GM21737 (cell line): ENCODE data around the gene ZDHHC7.

Experiments
- ATAC-seq: cut with Tn5 transposase; IDR thresholded peaks from one replicate; pipeline ENCODE4 v1.9.1; 2021; ENCODE audit warnings: mild to moderate bottlenecking, moderate library complexity; ENCODE audit not compliant: unreplicated experiment

ZDHHC7 gene

DNA sequence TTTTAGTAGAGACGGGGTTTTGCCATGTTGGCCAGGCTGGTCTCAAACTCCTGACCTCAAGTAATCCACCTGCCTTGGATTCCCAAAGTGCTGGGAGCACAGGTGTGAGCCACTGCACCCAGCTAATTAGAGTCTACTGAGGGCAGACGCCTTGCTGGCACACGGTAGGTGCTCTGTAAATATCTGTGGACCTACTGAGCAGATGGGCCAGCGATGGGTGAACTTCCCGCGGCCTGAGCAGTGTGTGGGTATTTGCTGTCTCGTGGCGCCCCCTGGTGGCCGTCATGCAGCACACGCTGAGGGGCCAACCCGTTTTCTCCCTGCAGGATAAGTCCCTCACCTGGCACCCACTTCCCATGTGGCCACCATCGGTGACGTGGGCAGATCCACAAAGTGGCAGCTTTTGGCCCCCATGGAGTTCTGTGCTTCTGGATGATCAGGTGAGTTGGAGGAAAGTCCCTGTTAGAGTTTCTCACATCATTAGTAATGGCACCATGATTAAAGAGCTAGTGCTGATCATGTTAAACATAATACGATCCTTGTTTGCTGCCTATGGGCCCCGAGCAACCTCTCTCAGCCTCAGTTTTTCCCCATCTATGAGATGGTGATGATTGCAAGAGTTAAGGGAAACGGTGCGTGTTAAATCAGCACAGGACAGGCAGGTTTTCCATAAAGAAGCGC lies 40.7 kb downstream of the ZDHHC7 start:
- ATAC-seq: peak; percentile 64

DNA sequence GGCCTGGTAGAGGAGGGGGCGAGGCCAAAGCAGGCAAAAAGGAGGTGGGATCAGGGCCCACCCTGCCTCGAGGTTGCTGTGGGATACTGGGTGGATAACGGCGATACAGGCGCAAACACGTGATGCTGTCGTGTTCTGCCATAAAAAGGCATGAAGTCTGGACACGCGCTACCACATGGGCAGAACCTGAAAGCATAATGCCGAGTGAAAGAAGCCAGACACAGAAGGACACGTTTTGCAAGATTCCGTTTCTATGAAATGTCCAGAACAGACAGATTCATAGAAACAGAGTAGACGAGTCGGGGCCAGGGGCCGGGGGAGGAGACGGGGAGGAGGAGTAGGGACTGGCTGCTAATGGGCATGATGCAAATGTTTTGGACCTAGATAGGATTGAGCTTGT lies 43.5 kb downstream of the ZDHHC7 start:
- ATAC-seq: no peak

DNA sequence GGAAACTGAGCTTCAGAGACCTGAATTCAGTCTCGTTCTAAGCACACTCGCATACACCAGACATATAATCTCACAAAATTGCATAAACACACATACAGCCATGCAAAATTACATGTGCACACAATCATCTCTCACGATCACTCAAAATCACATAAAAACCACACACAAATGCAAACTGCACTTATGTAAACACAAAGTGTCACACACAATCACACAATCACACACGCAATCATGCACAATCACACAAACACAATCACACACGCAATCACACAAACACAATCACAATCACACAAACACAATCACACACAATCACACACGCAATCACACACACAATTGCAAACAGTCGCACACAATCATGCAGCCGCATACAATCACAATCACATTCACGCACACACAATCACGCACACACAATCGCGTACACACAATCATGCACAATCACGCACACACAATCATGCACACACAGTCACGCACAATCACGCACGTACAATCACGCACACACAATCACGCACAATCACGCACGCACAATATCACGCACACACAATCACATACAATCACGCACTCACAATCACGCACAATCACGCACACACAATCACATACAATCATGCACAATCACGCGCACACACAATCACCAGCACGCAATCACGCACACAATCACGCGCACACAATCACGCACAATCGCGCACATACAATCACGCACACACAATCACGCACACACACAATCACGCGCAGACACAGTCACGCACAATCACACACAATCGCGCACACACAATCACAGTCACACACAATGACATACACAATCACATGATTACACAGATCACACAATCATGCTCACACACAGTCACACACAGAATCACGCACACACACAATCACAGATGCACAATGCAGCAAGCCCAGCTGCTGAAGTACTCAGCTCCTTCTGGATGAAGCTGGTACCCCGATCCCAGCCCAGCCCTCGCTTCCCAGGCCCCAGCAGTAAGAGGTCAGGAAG lies 45.6 kb downstream of the ZDHHC7 start:
- no peak for ATAC-seq

DNA sequence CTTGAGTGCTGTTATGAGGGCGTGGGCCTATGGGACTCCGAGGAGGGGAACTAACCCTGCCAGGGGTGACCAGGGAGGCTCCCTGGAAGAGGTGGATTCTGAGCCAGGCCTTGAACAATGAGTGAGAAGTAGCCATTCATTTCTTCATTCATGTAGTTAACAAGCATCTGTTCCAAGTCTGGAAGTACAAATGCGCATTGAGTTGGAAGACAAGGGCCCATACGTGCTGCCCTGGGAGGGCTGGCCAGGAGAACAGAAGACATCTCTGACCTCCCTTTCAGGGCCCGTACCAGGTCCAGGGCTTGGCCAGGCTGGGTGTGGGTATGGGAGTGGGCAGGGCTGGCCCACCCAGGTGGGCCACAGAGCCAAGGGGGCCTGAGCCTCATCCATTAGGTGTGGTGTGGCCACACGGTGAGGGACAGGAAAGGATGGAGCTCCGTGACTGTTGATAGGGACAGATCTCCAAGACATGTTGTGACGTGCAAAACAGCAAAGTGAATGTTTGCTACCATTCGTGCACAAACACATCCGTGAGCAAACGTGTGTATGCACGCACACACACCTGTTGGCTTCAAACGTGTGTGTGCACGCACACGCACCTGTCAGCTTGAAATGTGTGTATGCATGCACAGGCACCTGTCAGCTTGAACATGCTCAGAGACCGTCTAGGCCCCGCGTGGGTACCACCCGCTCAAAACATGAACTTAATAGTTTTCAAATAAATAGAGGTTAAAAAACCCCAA lies 46.8 kb downstream of the ZDHHC7 start:
- no peak for ATAC-seq

DNA sequence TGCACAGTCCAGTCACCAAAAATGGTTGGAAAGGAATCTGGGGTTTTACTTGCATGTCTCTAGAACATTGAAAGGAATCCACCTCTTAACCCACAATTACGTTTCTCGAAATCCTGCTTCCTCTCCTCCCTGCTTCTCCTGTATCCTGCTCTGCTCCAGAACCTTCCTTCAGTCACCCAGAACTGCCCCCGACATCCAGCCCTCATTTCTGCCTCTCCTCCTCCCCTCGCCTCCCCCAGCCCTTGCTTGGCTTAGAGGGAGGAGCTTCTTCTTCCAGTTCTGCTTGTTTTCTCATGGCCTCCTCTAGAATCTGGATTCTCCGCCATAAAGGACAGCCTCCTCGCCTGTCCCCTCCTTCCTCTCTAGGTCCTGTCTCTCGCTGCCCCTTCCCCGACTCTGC lies 48.3 kb downstream of the ZDHHC7 start:
- no peak for ATAC-seq

DNA sequence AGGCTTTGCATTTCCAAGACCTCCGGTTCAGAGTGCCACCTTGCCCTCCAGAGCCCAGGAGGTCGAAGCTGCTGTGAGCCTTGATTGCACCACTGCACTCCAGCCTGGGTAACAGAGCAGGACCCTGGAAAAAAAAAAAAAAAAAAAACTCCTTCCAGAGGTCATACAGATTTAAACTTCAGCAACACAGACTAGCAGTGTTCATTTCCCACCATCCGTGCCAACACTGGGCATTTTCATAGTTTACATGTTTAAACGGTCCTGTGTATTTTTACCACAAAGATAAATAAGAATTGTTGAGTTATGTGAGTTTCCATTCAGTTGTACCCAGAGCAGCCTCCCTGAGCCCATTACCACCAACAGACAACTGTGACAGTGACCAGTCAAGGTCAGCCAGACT lies 50.4 kb downstream of the ZDHHC7 start:
- ATAC-seq: no peak

DNA sequence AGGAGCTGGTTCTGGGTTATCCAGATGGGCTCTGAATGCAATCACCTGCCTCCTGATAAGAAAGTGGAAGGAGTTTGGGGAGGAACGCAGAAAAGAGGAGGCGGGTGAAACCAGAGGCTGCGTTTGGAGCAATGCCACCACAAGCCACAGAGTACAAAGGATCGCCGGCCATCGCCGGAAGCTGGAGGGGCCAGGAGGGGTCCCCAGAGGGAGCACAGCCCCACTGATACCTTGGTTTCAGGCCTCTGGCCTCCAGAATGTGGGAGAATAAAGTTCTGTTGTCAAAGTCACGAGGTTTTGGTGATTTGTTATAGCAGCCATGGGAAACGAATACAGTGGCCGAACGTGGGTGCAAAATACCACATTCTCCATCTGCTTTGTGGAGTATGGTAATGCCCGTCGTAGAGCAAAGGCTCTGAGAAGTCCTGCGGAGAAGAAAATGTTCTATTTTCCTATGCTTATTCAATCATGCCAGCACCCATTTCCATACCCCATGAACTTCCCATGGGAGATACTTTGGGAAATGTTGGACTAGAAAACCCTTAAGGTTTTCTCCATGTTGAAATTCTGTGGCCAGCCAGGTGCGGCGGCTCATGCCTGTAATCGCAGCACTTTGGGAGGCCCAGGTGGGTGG lies 51.4 kb downstream of the ZDHHC7 start:
- ATAC-seq: no peak

DNA sequence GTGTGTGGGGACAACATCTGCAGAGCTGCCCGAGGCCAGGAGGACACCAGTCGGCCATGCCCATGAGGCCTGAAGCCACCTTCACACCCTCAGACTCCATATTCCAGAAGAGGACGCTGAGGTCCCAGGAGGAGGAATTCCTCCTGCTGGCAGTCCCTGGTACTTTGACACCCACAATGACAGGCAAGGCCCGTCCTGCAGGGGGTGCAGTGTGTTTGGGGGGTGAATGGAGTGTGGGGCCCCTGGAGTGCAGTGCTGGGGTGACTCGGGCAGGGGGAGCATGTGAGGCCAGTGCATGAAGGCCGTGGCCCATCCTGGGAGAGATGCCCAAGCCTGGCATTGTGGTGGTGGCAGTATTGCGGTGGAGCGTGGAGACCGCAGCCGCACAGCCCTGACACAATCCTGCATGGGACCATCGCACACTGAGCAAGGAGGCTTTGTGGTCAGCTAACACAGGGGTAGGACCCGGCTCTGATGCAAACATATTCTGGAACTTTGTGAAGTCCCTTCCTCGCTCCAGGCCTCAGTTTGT lies 52.2 kb downstream of the ZDHHC7 start:
- ATAC-seq: no peak

DNA sequence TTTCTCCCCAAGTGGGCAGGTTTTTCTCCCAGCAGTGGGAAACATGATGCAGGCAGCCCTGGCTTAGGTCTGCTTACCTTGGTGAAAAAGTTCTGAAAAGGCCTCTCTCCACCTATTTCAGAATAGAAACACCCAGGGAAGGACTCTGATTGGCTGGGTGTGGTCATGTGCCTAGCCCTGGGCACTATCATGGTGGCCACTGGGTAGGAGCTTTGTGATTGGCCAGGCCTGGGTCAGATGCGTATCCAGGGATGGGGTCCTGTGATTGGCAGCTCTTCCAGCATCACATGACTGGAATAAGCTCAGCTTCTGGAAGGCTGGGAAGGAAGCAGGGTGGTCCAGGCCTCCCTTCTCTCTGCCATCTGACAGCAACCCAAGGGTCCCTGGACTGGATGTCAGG lies 53.5 kb downstream of the ZDHHC7 start:
- no peak for ATAC-seq

DNA sequence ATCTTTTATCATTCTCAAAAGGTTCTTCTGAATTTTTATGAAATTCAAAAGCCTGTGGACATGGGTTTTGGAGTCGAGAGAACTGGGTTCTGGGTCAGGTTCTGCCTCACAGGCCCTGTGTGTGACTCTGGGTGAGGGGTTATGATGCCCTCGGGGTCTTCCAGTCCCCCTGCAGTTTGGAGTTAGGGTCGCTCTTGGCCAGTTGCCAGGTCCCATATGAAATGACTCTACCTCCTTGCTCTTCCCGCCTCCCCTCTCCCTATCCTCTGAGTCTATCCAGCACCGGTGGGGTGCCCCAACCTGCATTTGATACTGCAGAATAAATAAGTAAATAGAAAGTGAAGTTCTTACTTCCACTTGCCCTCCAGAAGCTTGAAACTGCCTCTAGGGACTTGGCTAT lies 54.1 kb downstream of the ZDHHC7 start:
- no peak for ATAC-seq

DNA sequence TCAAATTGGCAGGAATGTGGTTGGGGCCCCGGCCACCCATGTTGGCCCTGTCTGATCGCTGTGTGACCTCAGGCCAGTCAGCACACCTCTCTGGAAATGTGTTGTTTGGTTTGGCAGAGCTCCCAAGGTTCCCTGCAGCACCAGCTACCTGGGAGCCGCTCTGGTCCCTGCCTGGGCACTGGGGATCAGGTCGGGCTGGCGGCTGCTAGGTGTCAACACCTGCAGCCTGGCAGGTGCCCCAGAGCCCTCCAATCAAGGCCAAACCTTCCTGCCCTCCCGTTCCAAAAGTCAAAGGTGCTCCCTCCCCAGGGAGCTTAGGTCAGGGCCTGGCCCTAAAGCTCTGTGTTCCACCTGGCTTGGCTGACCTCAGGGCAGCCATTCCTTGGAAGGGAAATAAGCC lies 55.9 kb downstream of the ZDHHC7 start:
- no peak for ATAC-seq

DNA sequence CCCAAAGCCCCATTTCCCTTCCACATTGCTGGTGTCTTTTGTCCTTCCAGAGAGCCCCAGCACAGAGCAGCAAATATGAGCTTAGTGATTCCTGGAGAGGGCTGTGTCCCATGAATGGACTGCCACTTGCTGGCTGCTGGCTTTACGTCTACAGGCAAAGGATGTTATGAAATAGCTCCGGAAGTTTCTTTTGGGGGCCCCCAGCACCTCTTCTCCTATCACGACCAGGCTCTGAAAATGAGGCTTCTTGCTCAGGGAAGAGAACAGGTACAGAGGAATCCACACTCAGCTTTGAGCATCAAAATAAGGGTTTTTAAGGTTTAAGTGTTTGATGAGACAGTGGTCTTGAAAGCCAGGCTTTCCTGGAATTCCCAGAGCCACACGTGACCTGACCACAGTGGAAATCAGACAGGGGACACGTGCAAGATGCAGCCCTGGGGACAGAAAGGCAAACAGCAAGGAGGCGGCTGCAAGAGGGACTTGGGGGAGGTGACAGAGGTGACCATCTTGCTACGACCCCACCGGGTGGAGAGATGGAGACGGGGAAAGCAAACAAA lies 58.1 kb downstream of the ZDHHC7 start:
- no peak for ATAC-seq

DNA sequence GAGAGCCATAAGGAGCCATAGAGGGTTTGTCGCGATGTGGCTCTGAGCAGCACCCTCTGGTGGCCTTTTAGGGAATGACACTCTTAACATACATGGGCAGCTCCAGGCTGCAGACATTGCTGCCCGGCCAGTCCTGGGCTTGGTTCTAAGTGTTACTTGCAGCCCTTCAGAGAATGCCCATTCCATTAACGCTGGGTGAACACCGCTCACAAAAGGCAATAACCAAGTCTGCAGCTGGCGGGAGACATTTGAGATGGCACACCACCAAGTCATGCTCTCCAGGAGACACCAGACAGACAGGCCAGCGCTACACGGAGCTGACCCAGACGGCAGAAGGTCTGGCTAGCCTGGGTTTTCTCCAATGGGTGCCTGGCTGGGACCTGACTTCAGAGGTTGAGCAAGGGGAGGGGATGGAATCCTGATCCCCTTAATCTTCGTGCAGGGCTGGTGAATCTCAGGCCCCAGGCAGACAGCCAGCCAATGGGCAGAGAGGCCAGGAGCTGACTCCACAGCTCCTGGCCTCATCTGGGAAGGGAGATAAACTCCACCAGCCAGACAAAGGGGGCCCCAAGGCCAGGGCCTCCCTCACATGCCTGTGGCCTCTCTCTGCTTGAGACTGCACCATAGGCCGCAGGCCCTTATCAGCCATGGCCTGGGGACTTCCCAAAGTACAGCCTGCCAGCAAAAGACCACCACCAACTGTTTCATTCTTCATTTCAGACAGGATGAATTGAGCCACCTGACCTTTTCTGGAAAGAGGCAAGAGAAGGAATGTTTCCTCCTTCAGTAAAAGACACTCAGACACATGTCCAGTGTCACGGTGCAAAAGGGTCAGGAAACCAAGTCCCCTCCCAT lies 58.8 kb downstream of the ZDHHC7 start:
- no peak for ATAC-seq

DNA sequence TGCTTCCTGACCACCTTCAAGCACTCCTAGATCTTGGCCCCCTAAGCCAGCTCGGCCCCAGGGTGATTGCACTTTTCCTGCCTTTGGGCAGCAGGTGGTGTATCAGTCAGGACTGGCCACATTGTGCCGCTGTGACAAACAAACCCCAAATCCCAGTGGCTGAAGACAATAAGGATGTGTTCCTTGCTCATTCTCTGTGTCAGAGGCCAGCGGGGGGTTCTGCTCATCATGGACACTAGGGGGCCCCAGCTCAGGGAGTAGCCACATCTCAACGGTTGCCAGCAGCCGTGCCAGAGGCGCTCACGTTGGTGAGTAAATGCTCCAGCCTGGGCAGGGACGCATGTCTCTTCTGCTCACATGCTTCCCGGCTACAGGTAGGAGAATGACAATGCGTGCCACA lies 60.4 kb downstream of the ZDHHC7 start:
- no peak for ATAC-seq

DNA sequence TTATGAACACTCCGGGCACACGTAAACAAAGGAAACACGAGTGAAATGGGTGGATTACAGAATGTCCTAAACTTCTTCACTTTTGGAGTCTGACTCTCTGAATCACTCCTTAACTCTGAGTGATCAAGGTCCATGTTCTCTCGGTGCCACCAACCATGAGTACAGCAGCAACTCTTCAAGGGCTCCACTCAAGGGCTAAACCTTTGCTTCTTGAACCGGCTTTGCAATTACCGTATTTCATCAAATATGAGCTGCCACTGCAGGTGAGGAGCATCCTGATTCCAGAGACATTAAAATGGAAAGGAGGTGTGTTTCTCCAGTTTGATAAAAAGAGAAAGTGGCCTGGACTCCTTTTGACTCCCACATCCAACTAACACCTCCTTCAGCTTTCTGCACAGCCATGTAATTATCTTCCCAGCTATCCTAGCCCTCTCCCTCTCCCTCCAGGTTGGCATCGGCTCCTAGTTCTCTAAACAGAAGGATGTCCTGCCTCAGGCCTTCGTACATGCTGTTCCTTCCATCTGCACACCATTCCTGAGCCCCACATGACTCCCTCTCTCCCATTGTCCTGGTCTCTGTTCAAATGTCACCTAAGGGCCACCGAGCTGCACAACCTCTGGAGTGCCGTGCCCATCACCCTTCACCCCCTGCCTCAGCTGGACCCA lies 61.4 kb downstream of the ZDHHC7 start:
- ATAC-seq: no peak

DNA sequence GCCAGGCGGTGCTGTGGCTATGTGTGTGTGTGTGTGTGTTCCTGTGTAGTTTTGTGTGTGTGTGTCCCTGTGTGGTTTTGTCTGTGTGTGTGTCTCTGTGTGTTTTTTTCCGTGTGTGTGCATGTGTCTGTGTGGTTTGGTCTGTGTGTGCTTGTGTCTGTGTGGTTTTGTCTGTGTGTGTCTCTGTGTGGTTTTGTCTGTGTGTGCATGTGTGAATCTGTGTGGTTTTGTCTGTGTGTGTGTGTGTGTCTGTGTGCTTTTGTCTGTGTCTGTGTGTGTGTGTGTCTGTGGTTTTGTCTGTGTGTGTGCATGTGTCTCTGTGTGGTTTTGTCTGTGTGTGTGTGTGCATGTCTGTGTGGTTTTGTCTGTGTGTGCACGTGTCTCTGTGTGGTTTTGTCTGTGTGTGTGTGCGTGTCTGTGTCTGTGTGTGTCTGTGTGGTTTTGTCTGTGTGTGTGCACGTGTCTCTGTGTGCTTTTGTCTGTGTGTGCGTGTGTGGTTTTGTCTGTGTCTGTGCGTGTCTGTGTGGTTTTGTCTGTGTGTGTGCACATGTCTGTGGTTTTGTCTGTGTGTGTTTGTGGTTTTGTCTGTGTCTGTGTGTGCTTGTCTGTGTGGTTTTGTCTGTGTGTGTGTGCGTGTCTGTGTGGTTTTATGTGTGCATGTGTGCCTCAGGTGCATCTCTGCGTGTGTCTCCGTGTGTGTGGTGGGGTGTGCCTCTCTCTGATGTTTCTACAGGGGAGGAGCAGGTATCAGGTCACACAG lies 62.3 kb downstream of the ZDHHC7 start:
- ATAC-seq: no peak

DNA sequence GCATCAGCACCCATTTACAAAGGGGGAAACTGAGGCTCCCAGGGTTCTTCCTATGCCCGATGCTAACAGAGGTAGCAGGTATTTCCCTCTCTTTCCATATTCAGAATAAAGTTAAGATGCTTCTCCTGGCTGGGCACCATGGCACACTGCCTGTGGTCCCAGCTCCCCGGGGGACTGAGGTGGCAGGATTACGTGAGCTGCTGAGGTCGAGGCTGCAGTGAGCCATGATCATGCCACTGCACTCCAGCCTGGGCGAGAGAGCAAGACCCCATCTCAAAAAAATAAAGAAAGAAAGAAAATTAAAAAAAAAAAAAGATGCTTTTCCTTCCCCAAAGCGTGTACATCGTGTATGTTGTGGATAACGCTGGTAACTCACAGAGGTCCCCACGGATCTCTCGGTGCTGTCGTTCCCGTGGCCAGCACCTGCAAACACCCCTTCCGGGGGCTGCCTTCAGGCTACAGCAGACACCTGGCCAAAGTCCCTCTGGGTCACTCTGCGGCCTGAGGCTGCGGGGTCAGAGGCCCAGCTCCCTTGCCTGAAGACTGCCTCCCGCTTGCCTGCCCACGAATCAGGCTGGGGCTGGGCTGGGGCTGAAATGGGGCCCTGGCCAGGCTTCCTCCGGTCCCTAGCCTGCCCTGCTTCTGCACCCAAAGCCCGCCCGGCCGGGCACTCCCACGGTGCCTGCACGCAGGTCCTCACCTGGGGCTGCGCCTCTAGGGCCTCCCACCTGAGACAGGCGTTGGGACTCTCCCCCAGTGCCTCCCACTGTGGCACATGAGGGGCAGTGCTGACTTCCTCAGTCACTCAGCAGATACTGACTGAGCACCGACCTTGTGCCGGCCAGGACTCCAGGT lies 63.1 kb downstream of the ZDHHC7 start:
- ATAC-seq: no peak
